CD4-positive, CD25-positive, alpha-beta regulatory T cell (primary cell): ENCODE measurements around the gene NTRK3. TPM values are rescaled to one million over a fixed set of nuclear protein-coding genes. Genes with fewer than 3 reads are reported as not detected.

Experiments used
- ATAC-seq, 2 donors: fragments of 150-1000 bp; cut with Tn5 transposase; one replicate each; pipeline ENCODE4 v1.10.0; 2021; ENCODE audit warnings: low read depth in 2 of 2, moderate number of reproducible peaks in 2 of 2, moderate library complexity in 1 of 2
- DNase-seq, 3 donors: peaks; one replicate each; pipeline versions ENCODE4 v3.0.0 to v3.0.0-alpha.2; 2012 to 2022; ENCODE audit warnings: mixed read lengths in 1 of 3
- H3K27ac ChIP-seq: one replicate; pipeline ENCODE4 v1.7.0; 2013; ENCODE audit warnings: mild to moderate bottlenecking, low read length; ENCODE audit not compliant: insufficient read depth, poor library complexity, severe bottlenecking
- H3K27me3 ChIP-seq: one replicate; pipeline ENCODE4 v1.7.0; 2013; ENCODE audit warnings: low read length; ENCODE audit not compliant: control insufficient read depth, insufficient read depth
- H3K36me3 ChIP-seq: one replicate; pipeline ENCODE4 v1.7.0; 2013; ENCODE audit warnings: mild to moderate bottlenecking, low read length, moderate library complexity; ENCODE audit not compliant: control insufficient read depth, insufficient read depth
- H3K4me1 ChIP-seq: 2 replicates; pipeline ENCODE4 v1.7.0; 2013; ENCODE audit warnings: mild to moderate bottlenecking, low read length; ENCODE audit not compliant: insufficient read depth, control insufficient read depth, poor library complexity, severe bottlenecking
- H3K4me3 ChIP-seq: one replicate; pipeline ENCODE4 v1.7.0; 2013; ENCODE audit warnings: low read depth, mild to moderate bottlenecking, low read length, moderate library complexity
- H3K9me3 ChIP-seq, 2 experiments: 1 replicate in 1 of 2; 2 replicates in 1 of 2; pipeline ENCODE4 v1.7.0; 2013; ENCODE audit warnings: low read length in 2 of 2, mild to moderate bottlenecking in 1 of 2, moderate library complexity in 1 of 2; ENCODE audit not compliant: control insufficient read depth in 2 of 2
- H3K27ac Mint-ChIP-seq, 3 donors: one replicate each; pipeline ENCODE4 v1.8.0; 2020 to 2022; ENCODE audit warnings: mild to moderate bottlenecking in 3 of 3, mixed read lengths in 3 of 3, moderate library complexity in 2 of 3
- H3K27me3 Mint-ChIP-seq: one replicate; pipeline ENCODE4 v1.8.0; 2022; ENCODE audit warnings: mild to moderate bottlenecking, mixed read lengths
- H3K36me3 Mint-ChIP-seq: one replicate; pipeline ENCODE4 v1.8.0; 2020; ENCODE audit warnings: mixed read lengths
- H3K4me1 Mint-ChIP-seq, 4 donors: one replicate each; pipeline ENCODE4 v1.8.0; 2020 to 2022; ENCODE audit warnings: mixed read lengths in 4 of 4, mild to moderate bottlenecking in 1 of 4
- H3K4me3 Mint-ChIP-seq, 4 donors: one replicate each; pipeline ENCODE4 v1.8.0; 2020 to 2022; ENCODE audit warnings: mild to moderate bottlenecking in 4 of 4, mixed read lengths in 4 of 4, moderate library complexity in 3 of 4
- H3K9me3 Mint-ChIP-seq, 7 donors: one replicate each; pipeline ENCODE4 v1.8.0; 2020 to 2022; ENCODE audit warnings: mixed read lengths in 7 of 7, mild to moderate bottlenecking in 3 of 7, moderate library complexity in 2 of 7
- polyA plus RNA-seq, 4 donors: library from polyadenylated mRNA; unstranded; fragments of 300-500 nt; fragmentation: Illumina TruSeq; gene quantifications; one replicate each; pipeline ENCODE4 v1.2.3, GENCODE V29; 2021
- total RNA-seq: library from RNA; stranded (reverse); gene quantifications from one replicate; pipeline ENCODE4 v1.2.3, GENCODE V29; 2022

Gene NTRK3
- total and polyA plus RNA-seq, 5 donors from 2014 or later: not detected

DNA sequence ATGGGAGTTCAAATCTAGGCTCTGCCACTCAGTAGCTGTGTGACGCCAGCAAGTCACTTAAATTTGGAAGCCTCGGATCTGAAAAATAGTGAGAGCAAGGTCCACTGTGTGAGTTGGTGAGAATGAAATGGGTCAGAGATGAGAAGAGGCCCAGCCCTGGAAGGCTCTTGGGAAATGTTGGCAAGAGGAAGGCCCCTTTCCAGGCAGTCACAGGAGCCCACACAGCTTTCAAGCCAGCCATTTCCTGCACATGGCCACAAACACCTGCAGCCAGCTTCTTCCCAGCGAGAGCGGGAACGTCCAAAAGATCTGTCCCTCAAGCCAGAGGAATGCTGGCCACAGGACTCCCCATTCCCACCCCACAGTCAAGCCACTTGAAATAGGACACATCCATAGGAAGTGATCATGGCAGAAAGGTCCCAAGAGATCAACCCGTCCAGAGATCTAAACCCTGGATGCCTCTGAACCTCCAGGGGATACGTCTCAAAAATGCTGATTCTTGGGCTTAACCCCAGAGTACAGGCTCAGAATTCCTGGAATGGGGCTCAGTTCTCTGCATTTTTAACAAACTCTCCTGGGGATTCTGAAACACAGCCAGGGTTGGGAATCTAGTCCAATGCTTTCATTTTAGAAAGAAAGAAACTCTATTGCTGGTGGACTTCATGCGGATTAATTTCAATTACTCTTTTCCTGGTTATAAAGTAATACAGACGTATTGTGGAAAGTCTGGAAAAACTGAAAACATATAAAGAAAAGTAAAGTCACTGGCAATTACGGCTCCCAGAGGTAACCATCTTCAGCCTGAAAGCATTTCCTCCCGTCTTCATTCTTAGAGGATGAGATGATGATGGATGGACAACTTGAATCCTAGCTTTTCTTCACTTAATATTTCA, 35.9 kb downstream of the NTRK3 start:
- Mint-ChIP-seq H3K4me1 (peaks cover 0 to 3% (median 0%) of the 10 kb centered on the region in 4 donors), H3K4me3 (no peak overlapping the region), H3K36me3 (no peaks in the 10 kb centered on the region), H3K27me3 (no peaks in the 10 kb centered on the region), H3K27ac (no peak overlapping the region), H3K9me3 (peaks cover 0 to 3% (median 0%) of the 10 kb centered on the region in 7 donors)
- H3K27ac ChIP-seq: no peak overlapping the region
- ATAC-seq (no peak), DNase-seq (no peak)
- no peak overlapping the region for H3K4me3 ChIP-seq
- H3K36me3 ChIP-seq: no peaks in the 10 kb centered on the region
- H3K27me3 ChIP-seq: no peaks in the 10 kb centered on the region
- H3K9me3 ChIP-seq: no peaks in the 10 kb centered on the region
- no peaks in the 10 kb centered on the region for H3K4me1 ChIP-seq

- Mint-ChIP-seq H3K4me1 (no peaks in the 10 kb centered on the region), H3K27ac (no peak overlapping the region), H3K4me3 (no peak overlapping the region), H3K27me3 (no peaks in the 10 kb centered on the region), H3K9me3 (peaks cover 0 to 3% (median 0%) of the 10 kb centered on the region in 7 donors), H3K36me3 (no peaks in the 10 kb centered on the region)
- H3K4me1 ChIP-seq: no peaks in the 10 kb centered on the region
- H3K4me3 ChIP-seq: no peak overlapping the region
- no peak overlapping the region for H3K27ac ChIP-seq
- DNase-seq (no peak), ATAC-seq (no peak)
- H3K27me3 ChIP-seq: no peaks in the 10 kb centered on the region
- no peaks in the 10 kb centered on the region for H3K9me3 ChIP-seq
- no peaks in the 10 kb centered on the region for H3K36me3 ChIP-seq
Observed at GRCh38 chr15:88219623-88220022, 36.9 kb downstream of the NTRK3 start.

- Histone ChIP-seq H3K4me3 (no peak overlapping the region), H3K27me3 (no peaks in the 10 kb centered on the region), H3K36me3 (no peaks in the 10 kb centered on the region), H3K9me3 (no peaks in the 10 kb centered on the region), H3K4me1 (no peaks in the 10 kb centered on the region), H3K27ac (no peak overlapping the region)
- Mint-ChIP-seq H3K9me3 (peaks cover 0 to 3% (median 0%) of the 10 kb centered on the region in 7 donors), H3K4me1 (no peaks in the 10 kb centered on the region), H3K27ac (no peak overlapping the region), H3K4me3 (no peak overlapping the region), H3K27me3 (no peaks in the 10 kb centered on the region), H3K36me3 (no peaks in the 10 kb centered on the region)
- DNase-seq: no peak
- ATAC-seq: no peak
Observed at GRCh38 chr15:88218557-88219221, 37.9 kb downstream of the NTRK3 start.

DNA sequence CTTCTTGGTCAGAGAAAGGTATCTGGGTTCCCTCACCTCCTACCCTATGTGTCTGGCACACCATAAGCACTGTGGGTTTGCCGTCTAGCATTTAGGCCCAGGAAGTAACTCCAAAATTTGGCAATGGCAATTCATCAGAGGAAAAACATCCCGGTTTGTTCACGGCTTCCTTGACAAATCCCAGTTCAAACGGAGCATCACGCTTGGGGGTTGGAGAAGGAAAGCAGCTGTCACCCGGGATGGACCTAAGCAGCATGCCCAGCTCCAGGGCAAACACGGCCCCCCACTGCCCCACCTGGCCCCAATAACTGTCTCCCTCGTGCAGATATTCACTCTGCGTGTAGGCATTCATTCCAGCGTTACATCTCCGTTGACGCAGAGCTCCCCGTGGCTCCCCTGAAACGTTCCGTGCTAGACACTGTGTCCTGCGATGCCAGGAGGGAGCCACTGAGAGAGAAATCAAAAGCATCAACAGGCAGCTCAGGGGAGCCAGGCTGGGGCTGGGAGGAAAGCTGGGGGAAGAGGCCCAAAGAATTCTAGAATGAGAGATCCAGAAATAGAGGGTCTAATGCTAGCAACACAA, 41.4 kb downstream of the NTRK3 start:
- no peak overlapping the region for H3K4me3 Mint-ChIP-seq
- no peak overlapping the region for H3K4me3 ChIP-seq
- H3K27me3 ChIP-seq: peaks cover 2% of the 10 kb centered on the region
- ATAC-seq (no peak), DNase-seq (no peak)
- H3K27ac ChIP-seq: no peak overlapping the region
- no peaks in the 10 kb centered on the region for H3K9me3 ChIP-seq
- H3K27me3 Mint-ChIP-seq: no peaks in the 10 kb centered on the region
- H3K36me3 ChIP-seq: no peaks in the 10 kb centered on the region
- H3K27ac Mint-ChIP-seq: no peak overlapping the region
- no peaks in the 10 kb centered on the region for H3K36me3 Mint-ChIP-seq
- H3K9me3 Mint-ChIP-seq: peaks cover 0 to 3% (median 0%) of the 10 kb centered on the region in 7 donors
- no peaks in the 10 kb centered on the region for H3K4me1 ChIP-seq
- no peaks in the 10 kb centered on the region for H3K4me1 Mint-ChIP-seq

DNA sequence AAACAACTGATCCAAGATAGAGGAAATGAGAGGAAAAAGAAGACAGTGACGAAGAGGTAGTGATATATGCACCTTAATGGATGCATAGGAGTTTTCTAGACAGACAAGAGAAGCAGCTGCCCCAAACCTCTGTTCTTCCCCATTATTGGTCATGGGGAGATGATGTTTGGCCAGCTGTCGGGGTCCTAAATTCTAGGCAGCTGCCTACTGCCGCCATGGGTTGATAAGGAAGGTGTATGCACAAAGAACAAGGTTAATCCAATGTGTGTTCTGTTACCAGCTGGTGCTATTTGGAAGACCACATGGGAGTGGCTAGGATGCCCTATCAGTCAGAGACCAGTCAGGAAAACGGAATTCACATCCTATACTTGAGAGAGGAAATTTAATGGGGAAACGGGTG, 47.4 kb downstream of the NTRK3 start:
- Histone ChIP-seq H3K4me1 (no peaks in the 10 kb centered on the region), H3K9me3 (no peaks in the 10 kb centered on the region), H3K27ac (no peak overlapping the region), H3K4me3 (no peak overlapping the region), H3K36me3 (no peaks in the 10 kb centered on the region), H3K27me3 (peaks cover 2% of the 10 kb centered on the region)
- Mint-ChIP-seq H3K27ac (no peak overlapping the region), H3K4me1 (no peaks in the 10 kb centered on the region), H3K27me3 (peaks cover 7% of the 10 kb centered on the region), H3K9me3 (peaks cover 0 to 2% (median 0%) of the 10 kb centered on the region in 7 donors), H3K4me3 (no peak overlapping the region), H3K36me3 (no peaks in the 10 kb centered on the region)
- ATAC-seq (no peak), DNase-seq (no peak)

DNA sequence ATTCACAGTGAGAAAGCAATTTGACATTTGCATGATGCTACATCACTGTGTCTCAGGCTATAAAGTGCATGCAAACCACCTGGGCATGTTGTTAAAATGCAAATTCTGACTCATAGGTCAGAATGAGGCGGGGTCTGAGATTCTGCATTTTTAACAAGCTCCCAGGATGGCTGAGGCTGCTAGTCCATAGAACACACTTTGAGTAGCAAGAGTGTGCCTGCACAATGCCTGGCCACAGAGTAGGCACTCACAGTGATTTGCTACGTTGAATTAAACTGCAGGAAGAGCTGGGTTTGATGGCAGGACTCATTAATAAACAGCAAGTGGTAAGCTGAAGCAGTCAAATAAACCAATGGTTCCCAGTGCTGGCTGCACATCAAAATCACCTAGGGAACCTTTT, 48.1 kb downstream of the NTRK3 start:
- Histone ChIP-seq H3K27me3 (peaks cover 2% of the 10 kb centered on the region), H3K36me3 (no peaks in the 10 kb centered on the region), H3K9me3 (no peaks in the 10 kb centered on the region), H3K27ac (no peak overlapping the region), H3K4me3 (no peak overlapping the region), H3K4me1 (no peaks in the 10 kb centered on the region)
- peaks cover 0 to 2% (median 0%) of the 10 kb centered on the region in 7 donors for H3K9me3 Mint-ChIP-seq
- DNase-seq (no peak), ATAC-seq (no peak)
- no peak overlapping the region for H3K4me3 Mint-ChIP-seq
- peaks cover 7% of the 10 kb centered on the region for H3K27me3 Mint-ChIP-seq
- no peak overlapping the region for H3K27ac Mint-ChIP-seq
- H3K4me1 Mint-ChIP-seq: no peaks in the 10 kb centered on the region
- H3K36me3 Mint-ChIP-seq: no peaks in the 10 kb centered on the region

GRCh38 chr15:88207565-88207964, 49.0 kb downstream of the NTRK3 start:
- no peaks in the 10 kb centered on the region for H3K9me3 ChIP-seq
- ATAC-seq: no peak
- H3K4me1 ChIP-seq: no peaks in the 10 kb centered on the region
- H3K4me1 Mint-ChIP-seq: no peaks in the 10 kb centered on the region
- H3K36me3 ChIP-seq: no peaks in the 10 kb centered on the region
- no peak overlapping the region for H3K4me3 Mint-ChIP-seq
- H3K27me3 ChIP-seq: peaks cover 2% of the 10 kb centered on the region
- H3K27ac ChIP-seq: no peak overlapping the region
- DNase-seq: no peak
- no peak overlapping the region for H3K4me3 ChIP-seq
- peaks cover 7% of the 10 kb centered on the region for H3K27me3 Mint-ChIP-seq
- no peaks in the 10 kb centered on the region for H3K36me3 Mint-ChIP-seq
- peaks cover 0 to 3% (median 0%) of the 10 kb centered on the region in 7 donors for H3K9me3 Mint-ChIP-seq
- H3K27ac Mint-ChIP-seq: no peak overlapping the region
